MCF 10A (cell line): ENCODE data around the gene ACAN. TPM values are rescaled to one million over a fixed set of nuclear protein-coding genes. Genes with fewer than 3 reads are reported as not detected.

Experiments
- BruUV-seq: library from RNA; stranded (reverse); fragments of 400-500 nt; replicated peaks from 2 replicates; lab custom pipeline; 2021; lab: Mats Ljungman, UMichigan
- CTCF ChIA-PET: fragments of 300-600 bp; sonication (Branson Sonifier 250); formaldehyde crosslinking; extraction: SDS; loops from one replicate; lab custom pipeline; 2021; ENCODE audit warnings: antibody characterized with exemption, inconsistent platforms; lab: Yijun Ruan, JAX
- POLR2A ChIA-PET: fragments of 300-600, 350-650 bp; sonication (Branson Sonifier 250); formaldehyde crosslinking; extraction: SDS; loops from one replicate; lab custom pipeline; 2020; ENCODE audit warnings: antibody characterized with exemption, inconsistent platforms; lab: Yijun Ruan, JAX
- DNase-seq: peaks from one replicate; pipeline ENCODE4 v3.0.0-alpha.2; 2018; ENCODE audit not compliant: unreplicated experiment
- H3K27ac Mint-ChIP-seq: one replicate; pipeline ENCODE4 v1.8.0; 2022; ENCODE audit warnings: mild to moderate bottlenecking, low read depth, mixed read lengths; ENCODE audit not compliant: unreplicated experiment
- H3K27me3 Mint-ChIP-seq: one replicate; pipeline ENCODE4 v1.8.0; 2022; ENCODE audit warnings: mixed read lengths; ENCODE audit not compliant: insufficient read depth, unreplicated experiment
- H3K36me3 Mint-ChIP-seq: one replicate; pipeline ENCODE4 v1.8.0; 2022; ENCODE audit warnings: mild to moderate bottlenecking, moderate library complexity, mixed read lengths; ENCODE audit not compliant: insufficient read depth, unreplicated experiment
- H3K4me1 Mint-ChIP-seq: one replicate; pipeline ENCODE4 v1.8.0; 2022; ENCODE audit warnings: mixed read lengths; ENCODE audit not compliant: insufficient read depth, unreplicated experiment
- H3K4me3 Mint-ChIP-seq: one replicate; pipeline ENCODE4 v1.8.0; 2022; ENCODE audit warnings: mild to moderate bottlenecking, moderate library complexity, mixed read lengths; ENCODE audit not compliant: unreplicated experiment
- H3K9me3 Mint-ChIP-seq: one replicate; pipeline ENCODE4 v1.8.0; 2022; ENCODE audit warnings: mixed read lengths; ENCODE audit not compliant: unreplicated experiment
- intact Hi-C: fragments of 100-400 bp; cut with micrococcal nuclease; formaldehyde crosslinking; loops from 2 replicates; pipeline ENCODE4 v1.14.1; 2022
- total RNA-seq: library from RNA; stranded (reverse); gene quantifications from 2 replicates; pipeline ENCODE4 v1.2.3, GENCODE V29; 2022
- TF ChIP-seq, protein P1 (sequence below): fragments of 200-600 bp; IDR thresholded peaks from one replicate; pipeline ENCODE4 v1.8.0; 2022; ENCODE audit warnings: antibody characterized with exemption, mild to moderate bottlenecking; ENCODE audit not compliant: unreplicated experiment

Gene ACAN
- total RNA-seq, 1 experiment from 2014 or later: not detected

DNA sequence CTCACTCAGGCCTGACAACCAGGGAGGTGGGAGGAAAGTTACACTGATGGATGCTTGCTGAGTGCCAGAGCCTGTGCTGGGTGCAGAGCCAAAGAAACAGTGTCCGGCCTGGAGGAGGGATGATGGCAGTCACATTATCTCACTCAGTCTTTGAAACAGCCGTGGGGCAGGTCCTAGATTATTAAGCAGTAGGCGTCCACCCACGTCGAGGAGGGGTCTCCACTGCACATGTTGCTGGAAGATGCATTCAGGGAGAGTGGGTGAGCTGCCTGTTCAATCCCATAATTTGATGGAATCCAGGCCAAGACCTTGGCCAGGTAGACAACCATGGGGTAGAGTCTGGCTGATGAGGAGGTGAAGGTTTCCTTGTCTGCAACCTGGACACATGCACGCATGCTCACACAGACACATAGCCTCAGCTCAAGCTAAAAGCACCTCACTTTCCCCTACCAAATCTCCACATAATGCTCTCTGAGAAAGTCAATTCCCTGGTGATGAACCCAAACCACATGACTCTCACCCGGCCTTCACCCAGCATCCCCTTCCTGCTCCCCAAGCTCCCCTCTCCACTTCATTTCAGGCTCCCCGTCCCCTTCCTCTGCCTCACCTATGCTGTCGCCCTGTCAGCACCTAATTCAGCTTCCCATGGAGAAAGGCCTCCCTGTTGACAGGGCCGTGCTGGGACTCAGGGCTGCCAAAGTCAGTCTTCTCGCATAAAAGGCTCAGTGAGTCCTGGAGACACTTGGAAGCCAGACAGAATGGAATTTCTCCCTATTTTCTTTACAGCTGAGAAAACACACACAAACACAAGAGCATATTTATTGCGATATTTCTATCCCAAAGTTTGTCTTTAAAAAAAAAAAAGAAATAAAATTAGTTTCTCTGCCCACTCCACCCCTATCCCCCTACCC, 29.8 kb downstream of the ACAN start:
- peaks cover 6% of the 10 kb centered on the region for H3K36me3 Mint-ChIP-seq
- peaks cover 9% of the 10 kb centered on the region for H3K4me1 Mint-ChIP-seq
- no peak overlapping the region for H3K4me3 Mint-ChIP-seq
- H3K9me3 Mint-ChIP-seq: no peaks in the 10 kb centered on the region
- no TSS peak for BruUV-seq
- H3K27ac Mint-ChIP-seq: no peak overlapping the region
- POLR2A ChIA-PET: interaction anchor here (1.1 kb wide), 1 partner anchor 11 kb away, joined by 3 read pairs; no protein-coding TSS in a partner anchor
- intact Hi-C loops: no loop called here
- CTCF ChIA-PET: interaction anchor here (1.4 kb wide), 2 partner anchors 175 to 178 kb away, joined by 6 to 8 read pairs; no protein-coding TSS in a partner anchor
- TF ChIP-seq, protein P1, sequence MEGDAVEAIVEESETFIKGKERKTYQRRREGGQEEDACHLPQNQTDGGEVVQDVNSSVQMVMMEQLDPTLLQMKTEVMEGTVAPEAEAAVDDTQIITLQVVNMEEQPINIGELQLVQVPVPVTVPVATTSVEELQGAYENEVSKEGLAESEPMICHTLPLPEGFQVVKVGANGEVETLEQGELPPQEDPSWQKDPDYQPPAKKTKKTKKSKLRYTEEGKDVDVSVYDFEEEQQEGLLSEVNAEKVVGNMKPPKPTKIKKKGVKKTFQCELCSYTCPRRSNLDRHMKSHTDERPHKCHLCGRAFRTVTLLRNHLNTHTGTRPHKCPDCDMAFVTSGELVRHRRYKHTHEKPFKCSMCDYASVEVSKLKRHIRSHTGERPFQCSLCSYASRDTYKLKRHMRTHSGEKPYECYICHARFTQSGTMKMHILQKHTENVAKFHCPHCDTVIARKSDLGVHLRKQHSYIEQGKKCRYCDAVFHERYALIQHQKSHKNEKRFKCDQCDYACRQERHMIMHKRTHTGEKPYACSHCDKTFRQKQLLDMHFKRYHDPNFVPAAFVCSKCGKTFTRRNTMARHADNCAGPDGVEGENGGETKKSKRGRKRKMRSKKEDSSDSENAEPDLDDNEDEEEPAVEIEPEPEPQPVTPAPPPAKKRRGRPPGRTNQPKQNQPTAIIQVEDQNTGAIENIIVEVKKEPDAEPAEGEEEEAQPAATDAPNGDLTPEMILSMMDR: no peak
- no peak for DNase-seq
- H3K27me3 Mint-ChIP-seq: no peaks in the 10 kb centered on the region

DNA sequence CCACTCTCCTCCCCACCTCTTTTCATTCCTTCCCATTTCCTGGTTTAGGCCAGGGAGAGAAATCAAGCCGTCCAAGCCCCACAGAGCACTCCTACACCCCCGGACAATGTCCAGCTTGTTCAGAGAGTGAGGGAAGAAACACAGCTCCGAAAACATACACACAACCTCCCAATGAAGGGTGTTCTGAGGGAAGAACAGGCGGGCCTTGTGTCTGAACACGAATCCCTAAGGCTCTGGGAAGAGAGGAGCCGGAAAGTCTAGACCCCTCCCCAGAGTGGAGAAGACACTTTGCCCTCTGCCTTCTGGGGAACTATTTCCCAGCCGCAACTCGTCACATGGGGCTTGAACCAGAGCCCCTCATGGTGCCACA, 30.5 kb downstream of the ACAN start:
- BruUV-seq: no TSS peak
- DNase-seq: no peak
- intact Hi-C loops: loop anchor here (1.0 kb wide), 1 partner anchor 176 kb away; no protein-coding TSS in a partner anchor
- Mint-ChIP-seq H3K4me1 (peaks cover 9% of the 10 kb centered on the region), H3K9me3 (no peaks in the 10 kb centered on the region), H3K27me3 (no peaks in the 10 kb centered on the region), H3K27ac (no peak overlapping the region), H3K36me3 (peaks cover 6% of the 10 kb centered on the region), H3K4me3 (no peak overlapping the region)
- TF ChIP-seq, protein P1: no peak
- ChIA-PET POLR2A (interaction anchor here (1.1 kb wide), 1 partner anchor 10 kb away, joined by 3 read pairs; no protein-coding TSS in a partner anchor), CTCF (interaction anchor here (1.4 to 2.9 kb wide), 3 partner anchors 176 to 179 kb away, joined by 6 to 32 read pairs (median 8); no protein-coding TSS in a partner anchor)

DNA sequence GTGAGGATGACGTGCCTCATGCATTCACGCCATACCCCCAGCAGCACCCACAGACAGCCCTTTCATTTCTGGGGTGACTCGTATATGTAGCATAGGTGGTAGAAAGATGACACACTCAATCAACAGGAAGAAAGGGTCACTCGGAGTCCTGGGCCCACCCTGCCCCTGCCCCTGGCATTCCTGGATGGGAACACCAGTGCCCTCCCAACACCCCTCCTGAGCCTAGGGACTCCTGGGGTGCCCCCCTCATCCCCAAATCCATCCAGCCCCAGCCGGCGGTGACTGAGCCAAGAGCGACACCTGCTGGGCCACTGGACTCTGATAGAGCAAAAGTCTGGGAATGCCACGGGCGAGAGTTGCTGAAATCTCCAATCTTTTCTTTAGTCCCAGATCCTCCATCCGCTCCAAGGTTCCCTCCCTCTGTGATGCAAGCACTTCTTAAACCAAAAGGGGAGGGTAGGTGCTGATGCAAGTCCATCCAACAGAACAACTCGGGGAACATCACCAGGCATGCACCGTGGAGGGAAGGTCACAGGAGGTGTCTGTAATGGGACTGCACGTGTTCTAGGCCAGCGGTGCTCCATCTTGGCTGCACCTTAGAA, 31.1 kb downstream of the ACAN start:
- Mint-ChIP-seq H3K36me3 (peaks cover 6% of the 10 kb centered on the region), H3K4me3 (no peak overlapping the region)
- POLR2A ChIA-PET: interaction anchor here (0.8 kb wide), 1 partner anchor 177 kb away, joined by 3 read pairs; no protein-coding TSS in a partner anchor

More for the DNA sequence above, 31.1 kb downstream of the ACAN start:
- CTCF ChIA-PET: interaction anchor here (0.8 to 2.9 kb wide), 4 partner anchors 16 to 176 kb away, joined by 3 to 32 read pairs (median 4); no protein-coding TSS in a partner anchor
- DNase-seq: peak; percentile 30
- no peak overlapping the region for H3K27ac Mint-ChIP-seq
- intact Hi-C loops: loop anchor here (1.0 kb wide), 1 partner anchor 177 kb away; no protein-coding TSS in a partner anchor
- H3K27me3 Mint-ChIP-seq: no peaks in the 10 kb centered on the region
- peaks cover 9% of the 10 kb centered on the region for H3K4me1 Mint-ChIP-seq
- H3K9me3 Mint-ChIP-seq: no peaks in the 10 kb centered on the region
- TF ChIP-seq, protein P1: peak; percentile 49
- no TSS peak for BruUV-seq
